HL-60 (cell line): ENCODE measurements around the gene SNX10.

ENCODE experiments used
- DNase-seq, 2 experiments: peaks; one replicate each; pipeline ENCODE4 v3.0.0-alpha.2; 2010 to 2020; ENCODE audit warnings: low read depth in 1 of 2, low spot score in 1 of 2
- H3K27ac ChIP-seq: fragments of 250-450 bp; sonication (Bioruptor Pico); replicated peaks from 2 replicates; pipeline ENCODE4 v1.5.1; 2020; ENCODE audit warnings: mild to moderate bottlenecking, moderate library complexity
- H3K27me3 ChIP-seq: fragments of 250-450 bp; sonication (Bioruptor Pico); 2 replicates; pipeline ENCODE4 v1.5.1; 2021; ENCODE audit warnings: mild to moderate bottlenecking, moderate library complexity; ENCODE audit not compliant: insufficient read depth, poor library complexity, severe bottlenecking
- H3K4me3 ChIP-seq: replicated peaks from 2 replicates; pipeline ENCODE4 v1.5.1; 2011; ENCODE audit warnings: mild to moderate bottlenecking, control low read depth, low read length; ENCODE audit not compliant: insufficient read depth
- GABPA ChIP-seq: IDR thresholded peaks from 2 replicates; pipeline ENCODE4 v1.6.1; 2012; ENCODE audit warnings: low read depth
- POLR2AphosphoS5 ChIP-seq: IDR thresholded peaks from 2 replicates; pipeline ENCODE4 v1.6.1; 2012; ENCODE audit warnings: low read depth
- SPI1 ChIP-seq: IDR thresholded peaks from 2 replicates; pipeline ENCODE4 v1.6.1; 2012; ENCODE audit warnings: low read depth, mild to moderate bottlenecking, borderline replicate concordance
- TF ChIP-seq, protein P1 (sequence below): IDR thresholded peaks from one replicate; pipeline ENCODE4 v1.5.1; 2011; ENCODE audit warnings: low read length, control low read depth, inconsistent platforms; ENCODE audit not compliant: insufficient read depth
- TF ChIP-seq, protein P2 (sequence below): IDR thresholded peaks from 2 replicates; pipeline ENCODE4 v1.6.1; 2012; ENCODE audit warnings: low read depth; ENCODE audit not compliant: insufficient replicate concordance

The SNX10 gene

GRCh38 chr7:26356929-26357798 lies 65.5 kb downstream of the SNX10 start:
- H3K27ac ChIP-seq = no peak overlapping the region
- H3K27me3 ChIP-seq = no peaks in the 10 kb centered on the region
- TF ChIP-seq, protein P1, sequence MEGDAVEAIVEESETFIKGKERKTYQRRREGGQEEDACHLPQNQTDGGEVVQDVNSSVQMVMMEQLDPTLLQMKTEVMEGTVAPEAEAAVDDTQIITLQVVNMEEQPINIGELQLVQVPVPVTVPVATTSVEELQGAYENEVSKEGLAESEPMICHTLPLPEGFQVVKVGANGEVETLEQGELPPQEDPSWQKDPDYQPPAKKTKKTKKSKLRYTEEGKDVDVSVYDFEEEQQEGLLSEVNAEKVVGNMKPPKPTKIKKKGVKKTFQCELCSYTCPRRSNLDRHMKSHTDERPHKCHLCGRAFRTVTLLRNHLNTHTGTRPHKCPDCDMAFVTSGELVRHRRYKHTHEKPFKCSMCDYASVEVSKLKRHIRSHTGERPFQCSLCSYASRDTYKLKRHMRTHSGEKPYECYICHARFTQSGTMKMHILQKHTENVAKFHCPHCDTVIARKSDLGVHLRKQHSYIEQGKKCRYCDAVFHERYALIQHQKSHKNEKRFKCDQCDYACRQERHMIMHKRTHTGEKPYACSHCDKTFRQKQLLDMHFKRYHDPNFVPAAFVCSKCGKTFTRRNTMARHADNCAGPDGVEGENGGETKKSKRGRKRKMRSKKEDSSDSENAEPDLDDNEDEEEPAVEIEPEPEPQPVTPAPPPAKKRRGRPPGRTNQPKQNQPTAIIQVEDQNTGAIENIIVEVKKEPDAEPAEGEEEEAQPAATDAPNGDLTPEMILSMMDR = no peak
- TF ChIP-seq POLR2AphosphoS5 (no peak), GABPA (no peak), SPI1 (no peak)
- TF ChIP-seq, protein P2, sequence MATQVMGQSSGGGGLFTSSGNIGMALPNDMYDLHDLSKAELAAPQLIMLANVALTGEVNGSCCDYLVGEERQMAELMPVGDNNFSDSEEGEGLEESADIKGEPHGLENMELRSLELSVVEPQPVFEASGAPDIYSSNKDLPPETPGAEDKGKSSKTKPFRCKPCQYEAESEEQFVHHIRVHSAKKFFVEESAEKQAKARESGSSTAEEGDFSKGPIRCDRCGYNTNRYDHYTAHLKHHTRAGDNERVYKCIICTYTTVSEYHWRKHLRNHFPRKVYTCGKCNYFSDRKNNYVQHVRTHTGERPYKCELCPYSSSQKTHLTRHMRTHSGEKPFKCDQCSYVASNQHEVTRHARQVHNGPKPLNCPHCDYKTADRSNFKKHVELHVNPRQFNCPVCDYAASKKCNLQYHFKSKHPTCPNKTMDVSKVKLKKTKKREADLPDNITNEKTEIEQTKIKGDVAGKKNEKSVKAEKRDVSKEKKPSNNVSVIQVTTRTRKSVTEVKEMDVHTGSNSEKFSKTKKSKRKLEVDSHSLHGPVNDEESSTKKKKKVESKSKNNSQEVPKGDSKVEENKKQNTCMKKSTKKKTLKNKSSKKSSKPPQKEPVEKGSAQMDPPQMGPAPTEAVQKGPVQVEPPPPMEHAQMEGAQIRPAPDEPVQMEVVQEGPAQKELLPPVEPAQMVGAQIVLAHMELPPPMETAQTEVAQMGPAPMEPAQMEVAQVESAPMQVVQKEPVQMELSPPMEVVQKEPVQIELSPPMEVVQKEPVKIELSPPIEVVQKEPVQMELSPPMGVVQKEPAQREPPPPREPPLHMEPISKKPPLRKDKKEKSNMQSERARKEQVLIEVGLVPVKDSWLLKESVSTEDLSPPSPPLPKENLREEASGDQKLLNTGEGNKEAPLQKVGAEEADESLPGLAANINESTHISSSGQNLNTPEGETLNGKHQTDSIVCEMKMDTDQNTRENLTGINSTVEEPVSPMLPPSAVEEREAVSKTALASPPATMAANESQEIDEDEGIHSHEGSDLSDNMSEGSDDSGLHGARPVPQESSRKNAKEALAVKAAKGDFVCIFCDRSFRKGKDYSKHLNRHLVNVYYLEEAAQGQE = no peak
- no peak for DNase-seq
- no peak overlapping the region for H3K4me3 ChIP-seq

DNA sequence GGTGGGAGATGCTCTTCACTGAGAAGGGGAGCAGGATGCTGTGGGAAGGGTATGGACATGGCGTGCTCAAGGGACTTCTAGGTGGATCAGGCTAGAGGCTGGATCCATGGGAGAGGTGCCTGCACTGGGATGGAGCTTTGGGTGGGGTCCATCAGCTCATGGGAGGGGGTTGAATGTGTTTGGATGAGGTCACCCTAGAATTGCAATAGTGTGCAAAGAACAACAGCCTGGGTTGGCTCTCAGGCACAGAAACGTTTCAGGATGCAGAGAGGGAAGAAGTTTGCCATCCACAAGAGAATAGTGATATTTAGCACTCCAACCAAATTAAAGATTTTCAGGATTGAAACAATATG lies 66.1 kb downstream of the SNX10 start:
- Histone ChIP-seq H3K4me3 (no peak overlapping the region), H3K27me3 (no peaks in the 10 kb centered on the region), H3K27ac (no peak overlapping the region)
- no peak for DNase-seq
- TF ChIP-seq POLR2AphosphoS5 (no peak), GABPA (no peak), SPI1 (no peak)
- TF ChIP-seq, protein P1 = no peak
- TF ChIP-seq, protein P2 = no peak

- no peak overlapping the region for H3K27ac ChIP-seq
- H3K27me3 ChIP-seq = no peaks in the 10 kb centered on the region
- no peak for DNase-seq
- TF ChIP-seq, protein P2 = no peak
- TF ChIP-seq SPI1 (no peak), POLR2AphosphoS5 (no peak), GABPA (no peak)
- TF ChIP-seq, protein P1 = no peak
- no peak overlapping the region for H3K4me3 ChIP-seq
Measured at GRCh38 chr7:26360650-26361049, 69.0 kb downstream of the SNX10 start.
